Medulla oblongata (tissue), 1 donor: Measurements from ENCODE around the gene TIMM10.

Source experiments
- DNase-seq: peaks from one replicate; pipeline ENCODE4 v3.0.0-alpha.2; 2015; ENCODE audit errors: extremely low spot score

The TIMM10 gene, protein sequence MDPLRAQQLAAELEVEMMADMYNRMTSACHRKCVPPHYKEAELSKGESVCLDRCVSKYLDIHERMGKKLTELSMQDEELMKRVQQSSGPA

DNA sequence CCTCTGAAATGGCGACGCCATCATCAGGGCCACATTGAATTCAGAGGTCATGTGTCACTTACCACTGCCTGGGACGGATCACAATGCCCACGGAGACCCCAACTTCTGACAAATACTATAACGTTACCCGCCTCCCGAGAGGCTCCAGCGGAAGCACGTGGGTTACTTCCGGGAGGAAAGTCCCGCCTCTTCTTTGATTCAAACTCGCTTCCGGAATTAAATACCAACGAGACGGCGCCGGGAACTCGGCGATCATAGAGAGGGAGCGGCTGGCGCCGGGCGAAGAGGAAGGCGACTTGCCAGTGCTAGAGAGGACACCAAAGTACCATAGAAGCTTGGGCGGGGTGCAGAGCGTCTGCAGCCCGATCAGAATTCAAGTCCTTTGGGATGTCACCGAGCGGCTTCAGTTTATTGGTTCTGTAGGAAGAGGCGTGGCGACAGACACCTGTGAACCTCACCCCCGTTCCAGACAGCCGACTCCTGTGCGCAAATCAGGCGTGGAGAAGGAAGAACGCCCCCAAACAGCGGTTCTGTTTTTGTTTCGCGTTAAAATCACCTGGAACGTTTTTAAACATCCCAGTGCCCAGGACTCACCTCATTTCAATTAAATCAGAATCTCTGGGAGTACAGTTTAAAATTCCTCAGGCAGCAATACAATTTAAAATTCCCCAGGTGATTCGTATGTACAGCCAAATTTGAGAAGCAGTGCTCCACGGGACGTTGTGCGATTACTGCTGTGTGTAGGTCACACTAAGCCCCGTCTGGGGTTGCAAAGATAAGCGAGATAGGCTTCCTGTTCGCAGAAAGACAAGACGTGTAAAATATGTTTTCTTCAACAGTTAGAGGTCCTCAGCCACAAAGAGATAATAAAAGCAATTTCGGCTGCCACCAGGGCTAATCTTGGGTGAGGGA, at the start of gene TIMM10:
TIMM10 (minus strand) TSS at position 159 of the 912 bp plus-strand sequence. CDS start 565 bp downstream, outside the sequence.
- peak; percentile 98 for DNase-seq

DNA sequence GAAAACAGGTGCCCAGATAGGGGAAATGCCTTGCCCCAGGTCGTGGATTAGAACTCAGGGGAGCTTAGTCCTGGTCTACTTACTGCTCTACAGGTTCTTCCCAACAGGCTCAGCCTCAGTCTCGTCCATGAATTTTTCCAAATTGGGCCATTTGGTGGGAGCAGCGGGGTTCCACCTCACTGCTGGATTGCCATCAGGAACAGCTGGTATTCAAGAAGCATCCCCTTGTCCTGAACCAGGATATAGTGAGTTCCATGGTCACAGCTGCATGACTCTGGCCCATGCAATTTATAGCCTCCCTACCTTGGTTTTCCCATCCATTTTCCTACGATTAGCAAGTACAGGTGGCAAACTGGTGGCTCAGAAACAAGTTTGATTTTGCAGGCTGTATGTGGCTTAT, 43.5 kb upstream of the TIMM10 start:
- DNase-seq = no peak

DNA sequence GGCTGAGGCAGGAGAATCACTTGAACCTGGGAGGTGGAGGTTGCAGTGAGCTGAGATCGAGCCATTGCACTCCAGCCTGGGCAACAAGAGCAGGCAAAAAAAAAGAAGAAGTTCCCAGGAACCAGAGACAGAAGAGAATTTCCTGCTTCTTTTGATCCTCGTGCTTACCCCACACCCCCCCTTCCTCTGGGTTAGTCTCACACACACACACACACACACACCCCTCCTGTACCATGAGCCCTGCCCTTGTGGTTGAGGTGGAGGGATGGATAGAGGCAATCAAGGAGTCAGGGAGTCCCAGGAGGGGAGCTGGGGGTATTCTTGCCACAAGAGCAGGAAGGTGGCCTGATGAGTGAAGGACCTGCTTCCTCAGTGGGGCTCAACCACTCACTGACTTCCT, 41.1 kb upstream of the TIMM10 start:
- DNase-seq = no peak

- DNase-seq = peak; percentile 88
These were observed 37.8 kb upstream of the TIMM10 start for GRCh38 chr11:57568330-57568766.

- DNase-seq = peak; percentile 67
These were observed 37.2 kb upstream of the TIMM10 start, which contains the start of gene UBE2L6 for GRCh38 chr11:57567515-57568329. Gene UBE2L6, minus strand, starts transcription at chr11:57567672. Its CDS starts 61 bp downstream, at chr11:57567611.

DNA sequence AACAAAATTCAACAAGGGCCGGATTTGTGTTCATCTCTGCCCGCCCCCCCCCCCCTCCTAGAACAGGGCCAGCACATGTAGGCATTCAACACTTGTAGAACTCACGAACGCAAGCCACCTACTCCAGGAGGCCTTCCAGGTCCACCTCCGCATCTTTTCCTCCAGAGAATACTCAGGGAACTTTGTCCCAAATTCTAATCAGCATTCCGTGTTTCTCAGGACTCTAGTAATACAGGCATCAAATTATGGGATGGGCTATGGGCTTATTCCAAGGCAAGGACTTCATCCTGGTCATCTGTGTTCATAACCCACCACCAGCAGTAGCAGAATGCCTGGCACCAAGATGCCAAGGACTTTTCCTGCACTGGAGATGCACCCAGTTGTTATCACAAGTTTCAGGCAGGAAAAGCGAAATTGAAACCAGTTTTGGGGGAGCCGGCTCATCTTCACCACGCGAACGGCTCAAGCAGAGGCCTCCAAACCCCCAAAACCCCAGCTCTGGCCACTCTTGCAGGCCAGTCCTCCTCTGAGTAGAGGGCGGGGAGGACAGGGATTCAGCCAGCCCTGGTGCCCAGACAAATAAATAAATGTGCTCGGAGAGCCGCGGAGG, 36.5 kb upstream of the TIMM10 start:
- DNase-seq = peak; percentile 57

DNA sequence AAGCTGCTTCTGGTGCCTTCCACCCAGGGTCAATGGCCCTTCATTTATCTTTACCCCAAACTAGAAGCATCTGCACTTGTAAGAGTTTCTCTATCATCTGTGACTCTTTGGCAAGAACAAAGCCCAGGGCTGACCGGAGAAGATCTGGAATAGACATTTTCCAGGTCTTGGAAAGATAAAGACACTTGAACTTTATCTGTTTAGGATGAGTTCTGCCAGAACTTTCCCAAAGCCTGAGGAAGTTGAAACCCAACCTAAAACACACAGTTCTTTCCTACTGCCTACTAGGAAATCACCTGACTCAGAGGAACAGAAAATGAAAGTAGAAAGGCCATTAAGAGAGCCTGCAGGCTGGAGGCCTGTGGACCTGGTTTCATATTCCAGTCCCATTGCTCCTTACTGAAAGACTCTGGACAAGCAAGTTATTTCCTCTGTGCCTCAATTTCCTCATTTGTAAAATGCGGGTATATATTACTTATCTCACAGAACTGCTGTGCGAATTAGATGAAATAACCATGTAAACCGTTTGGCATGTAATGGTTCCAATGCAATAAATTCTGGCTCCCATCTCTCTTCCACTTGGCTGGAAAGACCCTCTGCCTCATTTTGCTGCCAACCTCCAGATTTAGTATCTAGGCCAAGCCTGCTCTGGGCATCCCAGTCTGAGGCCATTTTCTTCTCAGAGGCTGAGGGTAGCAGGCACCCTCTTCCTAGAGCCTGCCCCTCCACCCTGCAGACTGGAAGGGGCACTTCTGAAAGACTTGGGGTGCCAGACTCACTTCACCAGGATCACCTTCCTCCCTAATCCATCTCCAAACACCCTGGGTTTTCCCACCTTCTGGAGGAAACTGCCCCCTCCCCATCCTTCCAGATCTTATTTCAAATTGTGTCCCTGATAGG, 35.7 kb upstream of the TIMM10 start:
- peak; percentile 92 for DNase-seq

- no peak for DNase-seq
These were observed 32.0 kb upstream of the TIMM10 start for GRCh38 chr11:57562596-57562995.

DNA sequence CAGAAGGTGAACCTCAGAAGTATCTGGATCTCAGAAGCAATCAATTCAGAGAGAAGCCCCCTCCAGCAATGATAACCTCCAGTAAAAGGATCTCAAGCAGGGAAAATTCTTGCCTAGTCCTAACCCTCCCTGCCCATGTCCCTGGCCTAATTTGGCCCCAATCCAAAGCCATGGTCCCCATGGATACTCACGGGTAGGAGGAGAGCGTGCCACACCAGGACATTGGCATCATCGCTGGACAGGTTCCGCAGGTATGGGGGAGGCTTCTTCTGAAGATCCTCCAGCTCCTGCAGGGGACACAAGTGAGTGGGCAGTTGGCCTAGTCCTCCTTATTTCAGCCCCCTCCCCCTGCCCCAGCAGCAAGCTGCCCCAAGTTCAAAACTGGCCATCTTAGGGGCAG, 29.6 kb upstream of the TIMM10 start:
- no peak for DNase-seq

- DNase-seq = no peak
These were observed 25.5 kb upstream of the TIMM10 start for GRCh38 chr11:57556041-57556440.

- no peak for DNase-seq
These were observed 24.8 kb upstream of the TIMM10 start for GRCh38 chr11:57555393-57555792.

GRCh38 chr11:57552479-57552878, 21.9 kb upstream of the TIMM10 start:
- DNase-seq = no peak

GRCh38 chr11:57551941-57552340, 21.4 kb upstream of the TIMM10 start:
- DNase-seq = no peak

DNA sequence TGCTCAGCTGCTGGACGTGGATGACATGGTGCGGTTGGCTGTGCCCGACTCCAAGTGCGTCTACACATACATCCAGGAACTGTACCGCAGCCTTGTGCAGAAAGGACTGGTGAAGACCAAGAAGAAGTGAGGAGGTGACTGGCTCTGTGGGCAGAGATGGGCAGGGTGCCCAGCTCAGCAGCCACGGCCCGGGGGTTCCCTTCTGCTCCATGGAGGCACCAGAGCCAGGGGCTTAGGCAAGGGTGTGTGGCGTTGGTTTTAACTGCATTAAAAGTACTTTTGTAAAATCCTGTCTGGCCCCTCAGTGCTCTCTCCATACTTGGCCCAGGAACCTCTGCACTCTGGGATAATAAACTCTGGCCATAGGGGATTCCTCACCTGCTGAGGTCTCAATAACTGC, 19.4 kb upstream of the TIMM10 start:
- DNase-seq = no peak

DNA sequence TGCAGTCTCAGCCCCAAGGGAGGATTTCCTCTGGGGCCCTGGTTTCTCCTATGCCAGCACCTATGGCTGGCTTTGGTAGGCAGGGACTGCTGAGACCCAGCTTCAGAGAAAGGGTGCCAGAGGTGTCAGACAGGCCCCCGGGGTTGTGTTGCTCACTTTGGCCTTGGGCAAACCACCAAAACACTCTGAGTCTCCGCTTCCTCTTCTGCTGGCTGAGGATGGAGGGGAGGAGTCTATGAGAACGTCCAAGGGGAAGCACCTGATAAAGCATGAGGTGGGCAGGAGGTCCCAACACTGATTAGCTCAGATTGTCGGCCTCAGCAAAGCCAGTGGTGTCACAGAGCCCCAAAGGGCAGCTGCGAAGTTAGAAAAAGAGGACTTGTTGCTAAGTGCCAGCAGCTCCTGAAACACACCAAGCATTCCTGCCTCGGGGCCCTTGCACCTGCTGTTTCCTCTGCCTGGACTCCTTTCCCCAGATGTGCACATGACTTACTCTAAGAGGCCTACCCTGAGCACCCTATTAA, 17.4 kb upstream of the TIMM10 start:
- peak; percentile 38 for DNase-seq

GRCh38 chr11:57546869-57547475, 16.4 kb upstream of the TIMM10 start:
- no peak for DNase-seq

DNA sequence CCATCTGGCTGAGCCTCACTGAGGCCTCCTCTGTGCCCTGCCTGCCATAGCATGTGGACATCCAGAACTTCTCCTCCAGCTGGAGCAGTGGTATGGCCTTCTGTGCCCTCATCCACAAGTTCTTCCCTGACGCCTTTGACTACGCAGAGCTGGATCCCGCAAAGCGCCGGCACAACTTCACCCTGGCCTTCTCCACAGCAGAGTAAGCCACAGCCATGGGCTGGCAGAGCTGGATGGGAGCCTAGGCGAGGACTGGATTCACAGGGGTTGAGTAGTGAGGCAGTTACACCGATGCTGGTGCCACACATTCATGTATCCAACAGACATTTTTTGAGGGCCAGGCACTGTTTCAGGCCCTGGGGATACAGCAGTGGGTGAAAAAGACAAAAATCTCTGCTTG, 15.9 kb upstream of the TIMM10 start:
- no peak for DNase-seq

DNA sequence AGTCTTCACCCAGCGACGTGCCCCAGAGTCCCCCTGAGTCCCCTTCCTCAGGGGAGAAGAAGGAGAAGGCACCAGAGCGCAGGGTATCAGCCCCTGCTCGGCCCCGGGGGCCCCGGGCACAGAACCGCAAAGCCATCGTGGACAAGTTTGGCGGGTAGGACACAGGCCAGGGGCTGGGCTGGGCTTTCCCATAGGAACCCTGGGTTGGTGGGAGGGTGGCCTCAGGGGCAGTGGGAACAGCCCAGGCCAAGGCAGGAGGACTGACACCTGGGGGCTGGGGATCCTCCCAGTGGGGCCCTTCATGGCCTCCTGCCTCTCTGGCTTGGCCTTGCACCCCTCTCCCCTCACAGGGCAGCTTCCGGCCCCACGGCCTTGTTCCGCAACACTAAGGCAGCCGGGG, 15.3 kb upstream of the TIMM10 start:
- DNase-seq = no peak

- no peak for DNase-seq
These were observed 14.0 kb upstream of the TIMM10 start for GRCh38 chr11:57544566-57544965.

- DNase-seq = no peak
These were observed 13.0 kb upstream of the TIMM10 start for GRCh38 chr11:57543593-57543992.
